C4-2B (cell line): Measurements from ENCODE around the gene CHN1.

Source experiments
- CTCF ChIP-seq: fragments of 450-650 bp; conservative IDR thresholded peaks from 2 replicates; pipeline ENCODE4 v1.5.1; 2017; ENCODE audit warnings: mild to moderate bottlenecking
- ZFX ChIP-seq: fragments of 450-650 bp; IDR thresholded peaks from 2 replicates; pipeline ENCODE4 v1.6.1; 2017

GRCh38 chr2:174839662-174840061, 165.5 kb downstream of the CHN1 start:
- TF ChIP-seq CTCF (no peak), ZFX (no peak)
